GM23338 (cell line): Measurements from ENCODE around the gene FUZ. TPM values are rescaled to one million over a fixed set of nuclear protein-coding genes. Genes with fewer than 3 reads are reported as not detected.

Experiments
- CREB1 ChIP-seq: fragments of 250-450 bp; sonication (Bioruptor Pico); IDR thresholded peaks from 2 replicates; pipeline ENCODE4 v1.5.0; 2020; ENCODE audit warnings: low read depth, mild to moderate bottlenecking, moderate library complexity
- CTCF ChIP-seq, 2 experiments: fragments of 200-600 bp in 1 of 2; sonication (generic) in 1 of 2; conservative IDR thresholded peaks; 2 replicates each; pipeline versions ENCODE4 v1.5.1 to v1.6.1; 2016 to 2017; ENCODE audit warnings: antibody characterized with exemption in 2 of 2, low read depth in 2 of 2, mild to moderate bottlenecking in 2 of 2, moderate library complexity in 1 of 2
- ETS1 ChIP-seq: IDR thresholded peaks from 2 replicates; pipeline ENCODE4 v1.6.1; 2016; ENCODE audit warnings: antibody characterized with exemption
- EZH2 ChIP-seq: fragments of 200-600 bp; sonication (generic); IDR thresholded peaks from one replicate; pipeline ENCODE4 v1.8.0; 2017; ENCODE audit warnings: antibody characterized with exemption, mild to moderate bottlenecking, low read depth; ENCODE audit not compliant: unreplicated experiment
- JUNB ChIP-seq: IDR thresholded peaks from one replicate; pipeline ENCODE4 v1.6.1; 2016; ENCODE audit warnings: antibody characterized with exemption; ENCODE audit not compliant: unreplicated experiment
- ZNF114 ChIP-seq: fragments of 250-450 bp; sonication (Bioruptor Pico); IDR thresholded peaks from 2 replicates; pipeline ENCODE4 v1.5.0; 2020; ENCODE audit warnings: mild to moderate bottlenecking, moderate library complexity
- ZNF462 ChIP-seq: fragments of 250-450 bp; sonication (Bioruptor Pico); IDR thresholded peaks from 2 replicates; pipeline ENCODE4 v1.5.0; 2020; ENCODE audit warnings: mild to moderate bottlenecking, moderate library complexity
- polyA plus RNA-seq: library from polyadenylated mRNA; unstranded; fragments of >200 nt; fragmentation: Nextera tagmentation; extraction: Ambion mirVana; gene quantifications from 2 replicates; pipeline ENCODE4 v1.2.1, GENCODE V29; 2016
- total RNA-seq: library from RNA; depleted of rRNA; stranded (reverse); fragments of >200 nt; shearing (Covaris generic); gene quantifications from 2 replicates; pipeline ENCODE4 v1.2.3, GENCODE V29; 2014

The FUZ gene
- total and polyA plus RNA-seq, 2 experiments from 2014 or later: 24.3 to 34.8 TPM

GRCh38 chr19:49847731-49848696 is 34.9 kb upstream of the FUZ start (continued):
- TF ChIP-seq ZNF462 (CRISPR knock-in tag) (no peak), ZNF114 (CRISPR knock-in tag) (no peak), CTCF (conservative IDR thresholded peaks at IDR 0.05; ENCODE audit: low read depth in 2 of 2) (no peak), ETS1 (no peak), CREB1 (CRISPR knock-in tag) (no peak), EZH2 (no peak), JUNB (no peak)
